CD4-positive, alpha-beta T cell treated with Interleukin-17A for 1 hour (primary cell): ENCODE data around the gene SDHAF3.

Experiments used
- DNase-seq: peaks from one replicate; pipeline ENCODE4 v3.0.0-alpha.2; 2020

The SDHAF3 gene

DNA sequence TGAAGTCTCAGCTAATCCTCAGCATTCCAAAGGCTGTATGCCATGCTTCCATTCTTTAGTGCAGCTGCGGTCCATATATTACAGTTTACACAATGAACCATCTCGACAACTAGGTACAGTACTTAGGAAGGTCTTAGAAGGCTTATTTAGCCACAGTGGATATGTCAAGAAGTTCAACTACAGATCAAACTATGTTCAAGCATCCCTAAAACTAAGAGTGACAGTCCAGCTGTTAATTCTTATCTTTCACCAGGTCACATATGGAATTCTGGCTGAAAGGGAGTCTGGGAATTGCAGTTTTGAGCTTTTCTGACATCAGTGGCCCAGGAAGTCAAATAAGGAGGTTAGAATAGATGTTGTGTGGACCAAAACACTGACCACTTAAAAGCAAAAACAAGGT lies 106.8 kb downstream of the SDHAF3 start:
- DNase-seq, result no peak

DNA sequence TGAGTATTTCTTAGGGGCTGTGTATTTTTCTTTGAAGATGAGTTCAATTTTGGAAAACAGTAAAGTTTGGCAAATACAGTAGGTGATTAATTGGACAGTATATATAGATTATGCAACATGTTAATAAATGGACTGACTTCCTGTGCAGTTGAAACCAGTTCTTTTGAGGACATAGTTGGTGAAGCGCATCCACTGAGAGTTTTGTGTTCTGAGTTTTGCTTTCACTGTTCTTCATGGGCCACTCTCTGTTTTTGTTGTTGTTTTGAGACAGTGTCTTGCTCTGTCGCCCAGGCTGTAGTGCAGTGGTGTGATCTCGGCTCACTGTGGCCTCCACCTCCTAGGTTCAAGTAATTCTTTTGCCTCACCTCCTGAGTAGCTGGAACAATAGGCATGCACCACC lies 109.0 kb downstream of the SDHAF3 start:
- no peak for DNase-seq
